D341Med (cell line): Measurements from ENCODE around the gene PDGFD.

Experiments
- DNase-seq: peaks from one replicate; pipeline ENCODE4 v3.0.0; 2012; ENCODE audit warnings: low spot score

PDGFD gene

DNA sequence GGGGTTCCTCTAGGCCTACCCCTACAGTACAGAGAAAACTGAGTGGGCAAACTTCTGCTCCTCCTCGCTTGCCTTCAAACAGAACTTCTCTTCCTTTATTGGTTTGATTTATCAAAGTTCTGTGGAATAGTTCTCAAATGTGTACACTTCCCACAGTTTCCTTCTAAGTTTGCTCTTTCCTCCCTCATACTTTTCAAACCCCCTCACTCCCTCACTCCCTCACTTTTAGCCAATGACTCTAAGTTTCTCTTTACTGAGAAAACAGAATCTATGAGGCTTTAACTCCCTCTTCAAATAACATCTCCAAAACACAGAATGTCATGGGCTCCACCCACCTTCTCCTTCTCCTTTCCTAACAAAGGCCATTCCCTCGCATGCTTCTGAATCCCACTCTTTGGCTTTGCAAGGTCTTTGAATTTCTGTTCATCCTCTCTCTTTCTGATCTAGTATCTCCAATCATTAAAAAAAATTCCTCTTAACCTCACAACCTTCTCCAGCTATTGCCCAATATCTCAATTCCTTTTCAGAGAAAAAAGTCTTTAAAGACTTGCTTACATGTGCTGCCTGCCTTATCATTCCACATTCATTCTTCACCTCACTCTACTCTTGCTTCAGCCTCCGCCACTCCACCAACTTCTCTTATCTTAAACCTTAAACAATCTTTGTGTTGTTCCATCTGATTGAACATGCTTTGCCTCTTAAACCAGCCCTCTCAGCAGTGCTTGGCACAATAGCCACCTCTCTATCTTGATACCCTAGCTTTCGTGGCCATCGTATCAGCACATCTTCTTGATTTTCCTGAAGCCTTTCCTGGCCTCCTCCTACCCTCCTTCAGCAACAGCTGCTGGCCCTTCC, 70.3 kb downstream of the PDGFD start:
- no peak for DNase-seq

DNA sequence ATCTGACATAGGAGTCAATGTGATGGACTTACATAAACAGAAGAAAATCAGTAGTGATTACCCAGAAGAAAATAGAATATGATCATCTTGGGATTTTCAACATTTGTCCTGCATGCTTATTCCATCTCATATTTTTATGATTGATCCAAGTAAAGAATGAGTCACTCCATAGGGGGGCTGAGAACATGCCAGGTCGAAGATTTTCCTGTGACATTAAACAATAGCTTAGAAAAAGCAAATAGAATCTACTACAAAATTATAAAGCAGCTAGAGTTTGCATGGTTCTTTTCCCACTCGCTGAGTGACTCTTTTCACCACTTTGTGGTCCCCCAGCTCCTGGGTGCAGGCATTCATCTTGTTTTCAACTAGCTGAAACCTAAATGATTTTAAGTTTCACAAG, 71.2 kb downstream of the PDGFD start:
- DNase-seq: no peak

DNA sequence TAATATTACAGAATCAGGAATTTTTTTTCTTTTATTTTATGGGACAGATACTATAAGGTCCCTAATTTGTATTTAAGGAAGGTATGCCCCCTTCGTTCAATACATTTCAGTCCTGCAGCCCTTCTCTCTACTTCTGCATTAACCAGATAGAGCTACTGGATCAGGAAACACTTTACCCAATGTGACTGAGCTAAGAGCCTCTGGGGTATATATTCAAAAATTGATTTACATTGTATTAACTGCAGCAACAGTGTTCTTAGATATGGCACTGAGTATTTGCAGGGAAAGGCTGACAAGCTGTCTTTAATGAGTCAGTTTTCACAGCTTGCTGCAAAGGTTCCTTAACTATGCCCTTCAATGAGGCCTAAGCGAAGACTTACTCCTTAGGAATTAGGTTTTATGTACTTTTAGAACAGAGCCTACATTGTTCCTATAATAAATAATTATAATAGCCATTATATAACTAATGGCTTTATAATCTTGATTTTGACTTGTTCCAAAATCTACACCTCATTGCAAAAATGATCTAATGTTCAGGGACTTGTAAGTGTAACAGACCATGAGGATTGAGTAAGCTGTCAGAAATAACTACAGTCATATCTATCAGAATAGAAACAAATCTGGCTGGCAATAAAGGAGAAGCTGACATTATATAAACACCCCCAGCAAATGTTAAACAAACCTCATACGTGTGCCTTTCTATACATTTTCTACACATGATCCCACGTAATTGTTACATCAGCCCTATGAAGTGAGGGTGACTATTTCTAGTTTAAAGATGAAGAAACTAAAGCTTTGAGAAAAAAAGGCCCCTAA, 72.5 kb downstream of the PDGFD start:
- DNase-seq: no peak

DNA sequence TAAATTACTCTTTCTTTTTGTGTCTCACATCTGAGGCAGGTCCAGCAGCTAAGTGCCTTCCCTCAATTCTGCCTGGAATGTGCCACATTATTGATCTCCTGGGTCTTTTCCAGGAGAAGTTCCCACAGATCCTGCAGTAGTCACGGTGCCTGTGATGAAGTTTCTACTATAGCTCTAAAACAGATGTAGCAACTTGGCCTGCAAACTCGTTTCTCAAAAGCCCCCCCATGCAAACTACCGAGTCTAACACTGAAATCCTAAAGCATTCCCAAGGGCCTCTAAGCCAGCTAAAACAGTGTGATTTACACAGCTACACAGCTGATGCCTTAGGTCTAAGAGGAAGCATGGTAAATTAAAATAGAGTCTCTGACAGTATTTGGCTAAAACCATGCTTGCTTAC, 73.2 kb downstream of the PDGFD start:
- peak; percentile 30 for DNase-seq

DNA sequence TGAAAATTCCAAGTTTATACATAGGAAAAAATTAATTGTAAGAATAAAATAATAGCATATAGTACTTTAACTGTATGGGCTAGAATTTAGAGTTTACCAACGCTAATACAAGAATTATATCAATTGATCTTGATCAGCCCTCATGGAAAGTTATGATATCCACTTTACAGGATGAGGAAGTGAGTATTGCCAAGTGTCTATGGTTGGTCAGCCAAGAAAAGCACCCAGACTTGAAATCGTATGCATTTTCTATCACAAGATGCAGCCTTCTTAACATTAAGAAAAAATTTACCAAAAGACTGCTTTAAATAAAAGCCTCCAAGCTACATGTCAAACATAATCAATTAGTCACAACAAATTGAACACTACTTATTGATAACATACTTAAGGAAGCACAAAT, 74.5 kb downstream of the PDGFD start:
- no peak for DNase-seq

DNA sequence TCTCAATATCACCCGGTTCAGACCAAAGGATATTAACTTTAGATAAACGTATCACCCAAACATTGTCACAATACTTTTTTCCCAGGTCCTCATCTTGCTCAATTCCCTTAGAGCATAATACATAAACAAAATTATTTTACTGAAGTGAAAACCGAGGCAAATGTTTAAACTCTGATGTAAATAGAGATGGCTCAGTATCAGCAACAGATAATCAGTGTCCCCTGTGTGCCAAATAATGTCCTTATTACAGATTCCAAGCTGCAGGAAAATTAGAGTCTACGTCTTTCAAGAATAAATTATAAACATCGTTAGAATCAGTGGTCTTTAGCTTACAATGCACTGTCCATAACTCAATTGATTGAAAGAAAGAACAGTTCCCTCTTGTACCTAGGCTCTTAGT, 77.3 kb downstream of the PDGFD start:
- no peak for DNase-seq

DNA sequence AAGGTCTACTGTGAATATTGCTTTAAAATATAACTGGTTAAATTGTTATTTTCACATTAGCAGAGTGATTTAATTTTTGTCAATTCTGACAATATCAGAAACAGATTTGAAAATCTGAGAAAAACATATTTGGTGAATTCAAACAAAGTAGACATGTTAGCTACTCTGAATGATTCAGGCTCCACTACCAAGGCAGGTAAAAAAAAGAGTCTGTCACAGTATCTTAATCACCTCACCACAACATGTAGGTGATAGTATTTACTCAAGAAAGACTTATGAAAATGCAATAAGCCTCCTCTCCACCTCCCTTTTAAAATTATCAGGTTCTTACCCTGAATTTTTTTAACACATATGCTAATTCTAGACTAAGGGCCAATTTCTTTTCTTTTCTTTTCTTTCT, 85.0 kb downstream of the PDGFD start:
- DNase-seq: no peak

DNA sequence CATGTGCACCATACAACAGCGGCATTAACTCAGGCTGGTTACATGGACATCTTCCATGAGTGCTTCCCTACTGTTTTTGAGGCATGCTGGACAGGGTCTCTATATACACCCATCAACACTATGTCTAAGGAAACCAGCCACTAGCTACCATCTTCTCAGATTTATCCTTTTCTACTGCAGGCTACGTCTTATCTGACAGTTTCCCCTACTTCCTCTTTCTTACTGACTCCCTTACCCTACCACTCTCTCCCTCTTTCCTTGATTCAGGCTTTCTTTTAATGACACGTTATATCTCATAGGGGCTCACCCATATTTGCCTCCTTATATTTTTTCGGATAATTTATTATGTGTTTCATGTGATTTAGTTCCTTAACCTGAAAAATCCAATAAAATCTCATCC, 85.7 kb downstream of the PDGFD start:
- no peak for DNase-seq

DNA sequence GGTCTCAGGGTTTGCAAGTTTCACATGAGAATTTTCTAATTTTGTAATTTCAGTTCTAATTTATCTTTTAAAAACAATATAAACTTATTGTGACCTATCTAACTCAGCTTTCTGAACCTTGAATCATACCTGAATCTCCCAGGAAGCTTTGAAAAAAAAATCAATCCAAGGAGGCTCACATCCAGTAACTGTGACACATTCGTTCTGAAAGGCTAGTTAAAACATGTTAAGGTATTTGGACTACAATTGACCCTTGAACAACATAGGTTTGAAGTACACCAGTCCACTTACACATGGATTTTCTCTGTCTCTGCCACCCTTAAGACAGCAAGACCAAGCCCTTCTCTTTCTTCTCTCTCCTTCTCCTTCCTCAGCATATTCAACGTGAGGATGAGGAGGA, 87.5 kb downstream of the PDGFD start:
- DNase-seq: no peak

DNA sequence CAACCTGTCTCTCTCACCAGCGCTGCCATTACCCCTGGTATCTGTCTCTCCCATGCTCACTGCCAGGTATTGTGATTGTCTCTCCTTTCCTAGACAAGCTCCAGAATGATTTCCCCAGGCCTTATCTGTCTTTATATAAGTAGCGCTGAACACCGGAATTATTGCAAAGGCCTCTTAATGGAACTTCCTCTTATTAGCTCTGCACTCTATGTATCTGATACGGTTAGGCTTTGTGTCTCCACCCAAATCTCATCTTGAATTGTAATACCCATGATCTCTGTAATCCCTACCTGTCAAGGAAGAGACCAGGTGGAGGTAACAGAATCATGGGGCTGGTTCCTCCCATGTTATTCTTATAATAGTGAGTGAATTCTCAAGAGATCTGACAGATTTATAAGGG, 88.2 kb downstream of the PDGFD start:
- DNase-seq: no peak

DNA sequence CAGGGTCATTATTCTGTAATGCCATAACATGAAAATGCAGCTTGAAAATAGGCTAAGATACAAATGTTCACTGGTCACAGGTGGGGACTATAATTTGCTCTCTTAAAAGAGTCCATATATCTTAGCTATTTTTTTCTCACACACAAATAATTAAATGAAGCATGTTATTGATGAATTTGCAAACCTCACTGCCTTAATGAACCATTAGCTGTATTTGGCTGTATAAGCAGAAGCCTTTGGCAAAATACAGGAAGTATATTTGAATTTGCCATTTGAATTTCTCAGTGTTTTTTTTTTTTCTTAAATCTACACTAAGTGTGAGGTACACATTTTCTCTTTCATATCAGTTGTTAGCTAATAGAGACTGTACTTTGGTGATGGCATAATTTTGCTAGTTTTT, 88.9 kb downstream of the PDGFD start:
- DNase-seq: no peak

DNA sequence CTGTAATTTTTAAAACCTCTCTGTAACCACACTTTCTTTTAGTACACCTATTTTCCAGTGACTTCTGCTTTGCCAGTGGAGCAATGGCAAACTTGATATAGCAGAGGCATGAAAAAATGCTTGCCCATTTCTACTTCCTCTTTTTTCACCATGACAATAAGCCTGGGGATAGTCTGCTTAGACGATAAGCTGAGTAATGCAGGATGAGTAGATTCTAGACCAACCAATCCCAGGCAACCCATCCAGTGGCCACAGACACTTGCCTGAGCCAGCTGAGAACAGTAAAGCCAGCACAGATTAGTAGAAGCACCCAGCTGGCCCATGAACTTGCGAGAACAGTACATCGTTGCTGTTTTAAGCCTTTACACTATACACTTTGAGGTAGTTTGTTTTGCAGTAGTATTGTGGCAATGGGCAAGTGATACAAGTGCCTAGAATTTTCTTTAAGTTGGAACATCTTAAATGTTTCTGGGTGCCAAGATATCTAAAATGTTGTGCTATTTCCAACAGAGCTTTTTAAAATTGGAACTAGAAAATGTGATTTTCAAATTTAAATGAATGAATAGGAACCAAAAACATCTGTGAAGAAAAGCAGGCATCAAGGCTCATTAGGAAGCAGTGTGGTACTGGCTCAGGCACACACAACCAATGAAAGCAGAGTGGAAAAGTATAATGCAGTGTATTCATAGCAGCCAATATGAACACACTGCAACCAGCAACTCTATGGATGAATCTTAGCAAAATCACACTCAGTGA, 89.8 kb downstream of the PDGFD start:
- peak; percentile 68 for DNase-seq

DNA sequence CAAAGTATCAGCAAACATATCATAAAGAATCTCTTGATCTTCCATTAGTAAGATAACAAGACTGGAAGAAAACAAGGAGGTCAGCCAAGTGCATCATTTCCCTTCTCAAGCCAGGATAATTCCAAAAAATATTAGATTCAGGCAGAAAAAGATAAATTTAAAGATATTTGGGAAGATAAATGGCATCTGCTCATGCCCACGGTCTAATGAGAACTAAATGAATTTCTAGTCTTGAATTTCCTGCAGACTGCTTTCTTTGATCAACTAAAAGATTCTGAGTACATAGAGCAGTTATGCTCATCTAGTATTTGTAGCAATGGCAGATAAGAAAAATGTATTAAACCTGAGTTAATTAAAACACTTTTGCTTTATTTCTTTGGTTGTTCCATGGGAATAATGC, 96.4 kb downstream of the PDGFD start:
- DNase-seq: no peak

DNA sequence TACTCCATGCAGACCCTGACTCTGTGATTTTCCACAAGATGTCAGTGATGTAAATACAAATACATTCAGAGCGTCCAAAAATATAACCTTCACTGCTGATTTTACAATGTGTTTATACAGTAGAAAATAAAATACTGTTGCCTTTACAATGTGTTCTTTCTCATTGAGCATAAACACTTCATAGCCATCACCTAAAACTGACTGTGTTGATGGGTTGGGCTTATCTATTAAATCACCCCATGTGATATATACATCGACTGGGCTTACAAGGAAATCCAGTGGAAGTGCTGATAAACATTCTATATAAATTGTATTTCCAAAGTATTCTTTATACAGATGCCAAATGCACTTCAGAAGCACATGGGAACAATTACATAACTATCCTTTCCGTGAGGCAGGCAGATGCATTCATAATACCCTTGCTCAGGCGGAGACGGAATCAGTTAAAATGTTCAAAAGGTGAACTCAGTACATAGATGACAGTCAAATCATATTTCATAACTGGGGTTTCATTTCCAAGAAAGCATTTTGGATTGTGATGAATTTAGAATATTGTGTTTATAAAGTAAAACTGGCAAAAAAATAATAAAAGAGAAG, 99.8 kb downstream of the PDGFD start:
- no peak for DNase-seq

DNA sequence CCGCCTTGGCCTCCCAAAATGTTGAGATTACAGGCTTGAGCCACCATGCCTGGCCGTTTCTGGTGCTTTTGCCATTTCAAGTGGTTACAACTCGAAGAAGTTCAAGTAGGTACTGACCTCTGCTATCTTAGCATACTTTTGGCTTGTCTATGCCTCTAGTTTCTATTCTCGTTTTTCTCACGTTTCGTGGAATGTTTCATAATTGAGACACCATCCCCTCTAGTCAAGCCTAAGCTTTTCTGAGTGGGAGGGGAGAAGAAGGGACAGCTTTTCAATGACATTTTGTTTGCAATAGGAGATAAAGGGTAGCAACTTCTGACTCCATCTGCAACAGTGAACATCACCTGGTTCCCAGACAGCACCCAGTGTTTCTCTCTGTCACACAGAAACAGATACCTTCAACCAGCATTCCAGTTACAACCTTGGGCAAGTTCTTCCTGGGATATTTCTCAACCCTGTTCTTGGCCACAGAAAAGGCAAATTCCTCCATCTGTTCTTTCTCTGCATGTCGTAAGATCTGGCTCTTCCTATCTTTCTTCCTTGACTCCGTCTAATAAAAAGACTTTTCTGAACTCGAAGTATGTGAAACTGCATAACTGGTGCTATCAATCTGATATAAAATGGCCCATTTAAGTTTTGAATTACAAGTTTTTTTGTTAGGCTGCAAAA, 102.0 kb downstream of the PDGFD start:
- DNase-seq: no peak

DNA sequence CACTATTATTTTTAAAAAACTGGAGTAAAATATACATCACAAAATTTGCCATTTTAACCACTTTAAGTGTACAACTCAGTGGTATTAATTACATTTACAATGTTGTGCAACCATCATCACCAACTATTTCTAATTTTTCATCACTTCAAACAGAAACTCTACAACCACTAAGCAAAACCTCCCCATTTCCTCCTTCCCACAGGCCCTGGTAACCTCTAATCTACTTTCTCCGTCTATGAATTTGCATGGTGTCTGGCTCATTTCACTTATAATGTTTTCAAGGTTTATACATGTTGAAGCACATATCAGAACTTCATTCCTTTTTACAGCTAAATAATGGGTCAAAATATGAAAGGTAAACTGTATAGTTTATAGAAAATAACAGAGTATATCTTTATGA, 103.1 kb downstream of the PDGFD start:
- DNase-seq: no peak

DNA sequence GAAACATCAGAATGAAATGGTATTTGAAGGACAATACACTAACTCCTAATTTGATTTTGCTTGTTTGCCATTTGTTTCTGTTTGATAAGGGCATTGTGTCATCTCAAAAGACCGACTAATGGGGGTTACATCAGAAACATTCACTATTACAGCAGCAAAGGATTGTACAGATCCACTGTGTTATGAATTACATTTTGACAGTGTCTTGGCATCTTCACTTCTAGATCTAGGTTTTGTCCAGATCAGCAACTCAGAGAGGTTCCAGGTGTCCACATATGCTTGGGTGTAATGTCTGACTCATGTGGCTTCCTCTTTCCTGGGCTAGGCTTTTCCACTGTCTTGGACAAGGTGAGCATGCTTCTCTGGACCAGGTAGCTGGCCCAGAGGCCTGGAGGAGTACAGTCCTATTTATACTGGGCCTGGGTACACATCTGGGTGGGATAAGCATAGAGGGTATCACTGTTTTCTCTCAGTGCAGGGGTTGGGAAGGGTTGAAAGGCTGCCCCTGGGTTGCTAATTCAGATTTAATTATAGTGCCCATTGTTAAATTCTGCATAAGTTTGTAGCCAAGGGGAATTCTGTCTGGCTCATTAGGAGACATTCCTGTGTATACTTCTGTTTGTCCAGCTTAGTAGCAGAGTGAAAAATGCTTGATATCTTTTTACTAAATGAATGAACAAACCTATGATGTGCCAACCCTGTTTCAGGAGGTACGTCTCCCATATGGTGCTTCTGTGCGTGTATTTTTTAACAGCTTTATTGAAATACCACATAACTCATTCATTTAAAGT, 103.7 kb downstream of the PDGFD start:
- DNase-seq: no peak

DNA sequence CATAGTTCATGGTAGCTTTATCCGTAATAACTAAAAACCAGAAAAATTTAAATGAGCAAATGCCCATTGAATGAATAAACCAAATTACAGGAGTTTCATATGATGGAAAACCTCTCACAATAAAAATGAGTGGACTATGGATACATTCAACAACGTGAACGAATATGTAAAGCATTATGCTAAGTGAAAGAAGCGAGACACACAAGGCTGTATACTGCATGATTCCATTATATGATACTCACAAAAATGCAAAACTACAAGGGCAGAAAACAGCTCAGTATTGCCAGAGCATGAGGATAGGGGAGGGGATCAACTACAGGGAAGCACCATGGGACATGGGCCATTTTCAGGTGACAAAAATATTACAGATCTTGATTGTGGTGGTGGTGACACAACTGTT, 105.3 kb downstream of the PDGFD start:
- DNase-seq: no peak

DNA sequence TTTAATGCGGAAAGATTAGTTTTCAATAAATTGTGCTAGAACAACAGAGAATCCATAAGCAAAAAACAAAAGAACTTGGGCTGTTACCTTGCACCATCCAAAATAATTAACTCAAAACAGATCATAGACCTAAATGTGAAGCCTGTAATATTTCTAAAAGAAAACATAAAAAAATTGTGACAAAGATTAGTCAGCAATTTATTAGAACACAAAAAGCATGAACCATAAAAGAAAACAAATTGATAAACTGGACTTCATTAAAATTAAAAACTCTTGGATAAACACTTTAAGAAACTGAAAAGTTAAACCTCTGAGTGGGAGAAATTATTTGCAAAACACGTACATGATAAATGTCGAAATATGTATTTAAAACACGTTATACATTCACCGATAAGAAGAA, 106.0 kb downstream of the PDGFD start:
- DNase-seq: no peak

DNA sequence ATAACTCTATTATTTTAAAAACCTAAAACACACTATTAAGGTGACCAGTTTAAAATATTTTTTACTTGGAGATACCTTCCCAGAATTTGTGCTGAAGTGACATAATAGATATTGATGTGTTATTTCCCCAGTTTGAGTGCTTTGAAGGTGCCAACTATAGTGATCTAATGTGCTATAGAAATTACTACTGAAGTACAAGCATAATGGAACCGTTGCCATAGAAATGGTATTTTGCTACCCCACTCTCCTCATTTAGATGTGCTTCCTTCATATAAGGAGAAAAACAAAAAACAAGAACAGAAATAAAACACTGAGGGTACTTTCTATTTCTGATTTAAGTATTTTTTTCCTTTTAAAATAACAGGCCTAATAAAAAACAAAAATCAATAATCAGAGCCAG, 108.4 kb downstream of the PDGFD start:
- DNase-seq: no peak

DNA sequence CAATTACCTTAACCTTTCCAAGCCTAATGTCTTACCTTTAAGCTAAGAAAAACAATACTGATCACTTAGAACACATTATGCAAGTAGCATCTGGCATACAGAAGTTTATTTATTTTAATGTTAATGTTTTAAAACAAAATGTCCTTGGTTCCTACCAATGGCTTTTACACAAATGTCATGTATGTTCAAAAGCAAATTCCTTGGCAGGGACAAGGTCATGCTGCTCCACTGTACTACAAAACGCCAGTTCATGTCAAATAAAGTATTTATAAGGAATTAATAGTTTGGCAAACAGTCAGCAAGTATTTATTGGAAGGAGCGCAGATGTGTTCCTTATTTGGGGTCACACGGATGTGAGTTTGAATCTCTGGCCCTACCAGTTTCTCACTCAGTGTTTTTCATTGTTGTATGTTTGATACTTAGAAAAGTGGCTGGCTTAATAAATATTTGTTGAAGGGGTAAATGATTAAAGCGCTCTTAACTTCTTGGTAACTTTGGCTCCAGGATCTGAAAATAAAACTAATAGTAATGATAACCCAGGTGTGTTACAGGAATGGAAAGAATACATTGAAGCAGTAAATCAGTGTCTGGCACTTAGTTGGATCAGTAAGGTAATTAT, 108.9 kb downstream of the PDGFD start:
- no peak for DNase-seq
